Heart left ventricle (tissue), 13 donors: ENCODE measurements around the gene CERT1.

Source experiments
- POLR2A ChIP-seq, 2 donors: fragments of 450-650 bp; IDR thresholded peaks; one replicate each; pipeline ENCODE4 v1.6.1; 2017; ENCODE audit warnings: antibody characterized with exemption in 2 of 2, mild to moderate bottlenecking in 2 of 2, moderate library complexity in 2 of 2
- TF ChIP-seq, protein P1 (sequence below), 12 donors: fragments of 200-600 bp; sonication (generic) in 4 of 12; IDR thresholded peaks; one replicate each; pipeline versions ENCODE4 v1.5.0 to v1.8.0; 2018 to 2022; ENCODE audit warnings: antibody characterized with exemption in 12 of 12, mild to moderate bottlenecking in 5 of 12
- donor health status: ischemic (EF 13 %, LVEDD 7.1; RV severe dilation, severe dysfunction).
- donor health status: DM: no; HTN: yes; CAD: no.
- donor health status: DM: no; HTN: no; CAD: no.
- donor health status: ischemic (EF 25% LVEDD 6.9; RV normal size, moderate dysfunction).
- donor health status: ischemic (EF 25% LVEDD 5.7; RV mildly dilated, moderate dysfunction).
- donor health status: ischemic (EF 35%, LVEDD 5.7; RV mildly dilated, moderate dysfunction).
- donor health status: nonischemic (EF 11% LVEDD 7.7; RV severe dilation, severe dysfunction).
- donor health status: DM: yes; HTN: yes; CAD: no.
- donor health status: PGD.
- donor health status: ischemic (EF 29% LVEDD 5.4; RV normal size, mild dysfunction).
- donor health status: nonischemic (EF 23%, LVEDD 6.1; RV moderate dilation, normal function).

DNA sequence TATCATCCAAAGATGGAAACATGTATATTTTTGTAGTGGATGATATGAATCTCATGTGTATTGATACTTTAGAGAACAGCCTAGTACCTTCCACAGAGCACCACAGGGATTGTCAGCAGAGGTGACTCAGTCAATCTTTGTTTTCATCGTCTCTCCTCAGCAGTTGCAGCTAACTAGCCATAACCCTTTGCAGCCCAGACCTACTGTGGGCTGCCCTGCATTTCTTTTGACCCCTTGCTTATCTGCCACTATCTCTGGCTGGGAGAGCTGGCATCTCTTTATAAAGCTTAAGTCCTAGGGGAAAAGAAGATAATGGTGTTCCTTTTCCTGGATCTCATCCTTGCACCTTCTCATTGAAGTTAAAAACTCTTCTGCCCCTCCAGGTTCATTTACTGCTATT, 145.7 kb downstream of the CERT1 start:
- TF ChIP-seq, protein P1, sequence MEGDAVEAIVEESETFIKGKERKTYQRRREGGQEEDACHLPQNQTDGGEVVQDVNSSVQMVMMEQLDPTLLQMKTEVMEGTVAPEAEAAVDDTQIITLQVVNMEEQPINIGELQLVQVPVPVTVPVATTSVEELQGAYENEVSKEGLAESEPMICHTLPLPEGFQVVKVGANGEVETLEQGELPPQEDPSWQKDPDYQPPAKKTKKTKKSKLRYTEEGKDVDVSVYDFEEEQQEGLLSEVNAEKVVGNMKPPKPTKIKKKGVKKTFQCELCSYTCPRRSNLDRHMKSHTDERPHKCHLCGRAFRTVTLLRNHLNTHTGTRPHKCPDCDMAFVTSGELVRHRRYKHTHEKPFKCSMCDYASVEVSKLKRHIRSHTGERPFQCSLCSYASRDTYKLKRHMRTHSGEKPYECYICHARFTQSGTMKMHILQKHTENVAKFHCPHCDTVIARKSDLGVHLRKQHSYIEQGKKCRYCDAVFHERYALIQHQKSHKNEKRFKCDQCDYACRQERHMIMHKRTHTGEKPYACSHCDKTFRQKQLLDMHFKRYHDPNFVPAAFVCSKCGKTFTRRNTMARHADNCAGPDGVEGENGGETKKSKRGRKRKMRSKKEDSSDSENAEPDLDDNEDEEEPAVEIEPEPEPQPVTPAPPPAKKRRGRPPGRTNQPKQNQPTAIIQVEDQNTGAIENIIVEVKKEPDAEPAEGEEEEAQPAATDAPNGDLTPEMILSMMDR (IDR thresholded peaks at IDR 0.05), result no peak
- no peak for TF ChIP-seq POLR2A (IDR thresholded peaks at IDR 0.05)
